Measurements from ENCODE around the gene MEMO1.

MEMO1 gene

GRCh38 chr2:31940920-31941319 is 69.9 kb downstream of the MEMO1 start:
- TF ChIP-seq CTCF (IDR thresholded peaks at IDR 0.05; ENCODE audit: control insufficient read depth, extremely low read depth, insufficient read depth), result no peak
- DNase-seq (ENCODE audit: low read depth), result no peak
- H3K4me3 ChIP-seq (ENCODE audit: low read depth, low read length), result no peak overlapping the region

GRCh38 chr2:31937741-31938140 is 73.1 kb downstream of the MEMO1 start:
- TF ChIP-seq CTCF (IDR thresholded peaks at IDR 0.05; ENCODE audit: control insufficient read depth, extremely low read depth, insufficient read depth), result no peak
- H3K4me3 ChIP-seq (ENCODE audit: low read depth, low read length), result no peak overlapping the region
- DNase-seq (ENCODE audit: low read depth), result no peak

- TF ChIP-seq CTCF (IDR thresholded peaks at IDR 0.05; ENCODE audit: control insufficient read depth, extremely low read depth, insufficient read depth), result no peak
- no peak for DNase-seq (ENCODE audit: low read depth)
- H3K4me3 ChIP-seq (ENCODE audit: low read depth, low read length), result no peak overlapping the region
Observed at GRCh38 chr2:31935370-31935769, 75.4 kb downstream of the MEMO1 start.

- DNase-seq (ENCODE audit: low read depth), result no peak
- TF ChIP-seq CTCF (IDR thresholded peaks at IDR 0.05; ENCODE audit: control insufficient read depth, extremely low read depth, insufficient read depth), result no peak
Observed at GRCh38 chr2:31933066-31933465, 77.7 kb downstream of the MEMO1 start.

GRCh38 chr2:31932589-31932988 is 78.2 kb downstream of the MEMO1 start:
- DNase-seq (ENCODE audit: low read depth), result no peak
- TF ChIP-seq CTCF (IDR thresholded peaks at IDR 0.05; ENCODE audit: control insufficient read depth, extremely low read depth, insufficient read depth), result no peak
- H3K4me3 ChIP-seq (ENCODE audit: low read depth, low read length), result no peak overlapping the region

More at GRCh38 chr2:31933066-31933465, 77.7 kb downstream of the MEMO1 start:
- H3K4me3 ChIP-seq (ENCODE audit: low read depth, low read length), result no peak overlapping the region

GRCh38 chr2:31931916-31932315 is 78.9 kb downstream of the MEMO1 start:
- DNase-seq (ENCODE audit: low read depth), result no peak
- no peak for TF ChIP-seq CTCF (IDR thresholded peaks at IDR 0.05; ENCODE audit: control insufficient read depth, extremely low read depth, insufficient read depth)
- H3K4me3 ChIP-seq (ENCODE audit: low read depth, low read length), result no peak overlapping the region

- TF ChIP-seq CTCF (IDR thresholded peaks at IDR 0.05; ENCODE audit: control insufficient read depth, extremely low read depth, insufficient read depth), result no peak
- no peak overlapping the region for H3K4me3 ChIP-seq (ENCODE audit: low read depth, low read length)
- no peak for DNase-seq (ENCODE audit: low read depth)
Observed at GRCh38 chr2:31925517-31925916, 85.3 kb downstream of the MEMO1 start.

Data from LNCaP clone FGC (cell line).